HTR-8/SVneo (cell line): Measurements from ENCODE around the gene USP7.
"Not testable (repeated sequence)": the region's sequence is repeated elsewhere in the genome, so short reads cannot be mapped to it uniquely, and the experiment has no call there.

Experiments used
- DNase-seq: peaks from one replicate; pipeline ENCODE4 v3.0.0; 2011; ENCODE audit warnings: low spot score, mixed read lengths; ENCODE audit not compliant: insufficient read length
- FAIRE-seq: peaks from 2 replicates; lab custom pipeline; 2011; peaks lifted over from hg19 to GRCh38; lab: Jason Lieb, UNC

USP7 gene

DNA sequence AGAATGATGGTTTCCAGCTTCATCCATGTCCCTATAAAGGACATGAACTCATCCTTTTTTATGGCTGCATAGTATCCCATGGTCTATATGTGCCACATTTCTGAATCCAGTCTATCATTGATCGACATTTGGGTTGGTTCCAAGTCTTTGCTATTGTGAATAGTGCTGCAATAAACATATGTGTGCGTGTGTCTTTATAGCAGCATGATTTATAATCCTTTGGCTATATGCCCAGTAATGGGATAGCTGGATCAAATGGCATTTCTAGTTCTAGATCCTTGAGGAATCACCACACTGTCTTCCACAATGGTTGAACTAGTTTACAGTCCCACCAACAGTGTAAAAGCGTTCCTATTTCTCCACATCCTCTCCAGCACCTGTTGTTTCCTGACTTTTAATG lies 12.5 kb upstream of the USP7 start:
- not testable (repeated sequence) for DNase-seq, FAIRE-seq

DNA sequence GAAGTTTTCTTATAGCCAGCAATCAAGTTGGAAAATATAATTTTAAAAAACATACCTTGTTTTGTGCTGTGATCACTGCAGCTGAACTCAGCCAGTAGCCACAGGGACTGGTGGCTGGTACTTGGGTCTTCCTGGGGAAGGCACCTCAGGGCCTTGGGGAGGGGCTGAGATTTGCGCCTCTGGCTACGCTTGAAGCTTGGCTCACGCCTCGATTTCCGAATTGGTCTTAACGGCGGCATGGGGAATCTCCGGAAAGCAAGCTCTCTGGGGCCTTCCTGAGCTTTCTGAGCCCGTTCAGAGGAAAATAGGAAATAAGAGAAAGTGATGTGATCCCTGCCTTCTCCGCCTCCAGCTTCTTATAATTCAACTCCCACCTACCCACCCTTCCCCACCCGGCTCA lies 11.3 kb upstream of the USP7 start:
- no peak for DNase-seq
- FAIRE-seq, result no peak

DNA sequence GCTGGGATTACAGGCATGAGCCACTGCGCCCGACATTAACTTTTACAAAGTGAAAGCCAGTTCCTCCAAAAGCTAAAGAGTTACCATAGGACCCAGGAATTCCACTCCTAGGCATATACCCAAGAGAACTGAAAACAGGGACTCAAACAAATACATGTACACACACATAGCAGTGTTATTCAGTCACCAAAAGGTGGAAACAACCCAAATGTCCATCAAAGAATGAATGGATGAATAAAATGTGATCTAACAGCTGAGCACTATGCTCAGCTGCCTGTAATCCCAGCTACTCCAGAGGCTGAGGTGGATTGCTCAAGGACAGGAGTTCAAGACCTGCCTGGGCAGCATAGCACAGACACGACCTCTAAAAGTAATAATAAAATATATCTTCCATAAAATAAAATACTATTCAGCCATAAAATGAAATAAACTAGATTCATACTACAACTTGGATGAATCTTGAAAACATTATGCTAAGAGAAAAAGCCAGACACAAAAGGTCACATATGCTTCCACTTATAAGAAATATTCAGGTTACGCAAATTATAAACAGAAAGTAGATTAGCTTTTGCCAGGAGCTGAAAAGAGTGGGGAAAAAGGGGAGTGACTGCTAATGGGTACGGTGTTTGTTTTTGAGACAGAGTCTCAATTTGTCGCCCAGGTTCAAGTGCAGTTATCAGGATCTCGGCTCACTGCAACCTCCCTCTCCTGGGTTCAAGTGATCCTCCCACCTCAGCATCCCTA lies 9.3 kb upstream of the USP7 start:
- FAIRE-seq, result no peak
- no peak for DNase-seq

DNA sequence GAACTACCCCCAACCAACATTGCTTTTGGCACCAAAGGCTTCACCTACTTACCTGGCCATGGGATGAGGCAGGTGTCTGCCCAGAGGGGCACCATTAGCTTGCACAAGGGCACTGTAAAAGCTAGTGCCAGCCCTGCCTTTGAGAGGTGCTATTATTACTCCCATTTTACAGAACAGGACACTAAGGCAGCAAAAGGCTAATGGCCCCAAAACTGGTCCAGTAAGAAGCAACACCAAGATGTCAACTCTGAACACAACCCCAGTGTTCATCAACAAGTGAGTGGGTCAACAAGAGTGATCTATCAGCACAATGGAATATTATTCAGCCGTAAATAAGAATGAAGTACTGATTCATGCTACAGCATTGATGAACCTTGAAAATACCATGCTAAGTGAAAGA lies 7.7 kb upstream of the USP7 start:
- FAIRE-seq (no peak), DNase-seq (no peak)

DNA sequence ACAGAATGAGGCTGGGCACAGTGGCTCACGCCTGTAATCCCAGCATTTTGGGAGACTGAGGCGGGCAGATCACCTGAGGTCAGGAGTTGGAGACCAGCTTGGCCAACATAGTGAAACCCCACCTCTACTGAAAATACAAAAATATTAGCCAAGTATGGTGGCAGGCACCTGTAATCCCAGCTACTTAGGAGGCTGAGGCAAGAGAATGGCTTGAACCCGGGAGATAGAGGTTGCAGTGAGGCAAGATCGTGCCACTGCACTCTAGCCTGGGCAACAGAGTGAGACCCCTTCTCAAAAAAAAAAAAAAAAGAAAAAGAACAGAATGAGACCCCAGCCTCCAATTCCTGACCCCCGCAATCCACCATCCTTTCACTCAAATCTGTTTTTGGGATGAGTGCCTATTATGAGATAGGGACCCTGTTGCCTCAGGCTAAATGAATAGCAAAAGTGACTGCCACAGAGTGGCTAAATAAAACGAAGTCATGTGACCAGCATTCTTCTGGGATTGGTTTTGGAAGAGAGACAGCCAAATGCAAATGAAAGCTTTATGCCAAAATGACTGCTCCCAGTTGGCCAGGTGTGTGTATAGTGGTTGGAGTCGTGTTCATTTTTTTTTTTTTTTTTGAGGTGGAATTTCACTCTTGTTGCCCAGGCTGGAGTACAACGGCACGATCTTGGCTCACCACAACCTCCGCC lies 5.6 kb upstream of the USP7 start:
- not testable (repeated sequence) for DNase-seq, FAIRE-seq

DNA sequence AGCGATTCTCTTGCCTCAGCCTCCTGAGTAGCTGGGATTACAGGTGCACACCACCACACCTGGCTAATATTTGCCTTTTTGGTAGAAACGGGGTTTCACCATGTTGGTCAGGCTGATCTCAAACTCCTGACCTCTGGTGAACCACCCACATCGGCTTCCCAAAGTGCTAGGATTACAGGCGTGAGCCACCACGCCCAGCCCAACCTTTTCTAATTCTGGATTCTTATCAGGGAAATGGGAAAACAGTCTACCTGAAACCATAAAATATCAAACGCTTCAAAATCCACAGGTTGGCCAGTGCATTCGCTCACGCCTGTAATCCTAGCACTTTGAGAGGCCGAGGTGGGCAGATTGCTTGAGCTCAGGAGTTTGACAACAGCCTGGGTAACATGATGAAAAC lies 4.3 kb upstream of the USP7 start:
- not testable (repeated sequence) for DNase-seq, FAIRE-seq

DNA sequence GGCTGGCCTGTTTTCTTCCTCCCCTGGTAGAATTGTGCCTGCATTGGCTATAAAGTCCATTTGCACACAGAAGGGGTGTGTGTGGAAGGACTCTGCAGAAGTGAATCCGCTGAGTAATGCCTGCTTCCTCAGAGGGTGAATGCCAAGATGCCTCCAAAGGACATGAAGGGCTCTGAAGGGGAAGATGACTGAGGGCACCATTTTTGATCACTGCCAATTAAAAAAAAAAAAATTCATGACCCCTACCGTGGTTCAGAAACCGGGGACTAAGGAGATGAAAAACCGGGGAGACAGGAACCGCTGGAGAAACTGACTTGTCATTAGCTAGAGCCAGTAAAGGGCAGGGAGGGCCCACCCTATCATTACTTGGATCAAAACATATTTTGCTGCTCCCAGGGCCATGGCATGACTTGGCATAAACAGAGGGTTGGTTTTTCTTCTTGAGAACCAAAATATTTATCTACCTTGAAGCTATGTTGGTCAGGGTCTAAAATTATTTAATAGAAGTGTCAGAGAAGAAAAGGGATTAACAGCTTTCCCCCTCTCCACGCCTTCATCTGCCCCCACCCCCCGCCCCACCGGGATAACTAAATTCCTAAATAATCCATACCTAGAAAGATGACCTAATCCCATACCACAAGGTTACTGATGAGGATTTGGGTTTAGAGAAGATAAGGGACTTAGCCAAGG lies 3.6 kb upstream of the USP7 start:
- no peak for FAIRE-seq
- no peak for DNase-seq

DNA sequence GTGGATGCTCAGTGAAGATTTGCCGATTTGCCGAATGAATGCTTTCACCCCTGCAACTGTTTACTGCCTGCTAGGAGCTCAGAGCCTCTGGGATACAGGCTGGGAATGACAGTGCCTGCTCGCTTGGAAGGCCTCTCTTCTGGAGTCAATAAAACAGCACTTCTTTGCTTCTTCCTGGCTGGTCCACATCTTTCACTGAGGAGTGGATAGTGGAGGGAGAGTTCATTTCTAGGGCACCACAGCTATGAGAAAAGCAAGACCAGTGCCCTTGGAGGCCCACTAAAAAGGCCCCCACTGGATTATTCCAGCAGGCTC lies 3.1 kb upstream of the USP7 start:
- no peak for FAIRE-seq
- DNase-seq, result no peak

DNA sequence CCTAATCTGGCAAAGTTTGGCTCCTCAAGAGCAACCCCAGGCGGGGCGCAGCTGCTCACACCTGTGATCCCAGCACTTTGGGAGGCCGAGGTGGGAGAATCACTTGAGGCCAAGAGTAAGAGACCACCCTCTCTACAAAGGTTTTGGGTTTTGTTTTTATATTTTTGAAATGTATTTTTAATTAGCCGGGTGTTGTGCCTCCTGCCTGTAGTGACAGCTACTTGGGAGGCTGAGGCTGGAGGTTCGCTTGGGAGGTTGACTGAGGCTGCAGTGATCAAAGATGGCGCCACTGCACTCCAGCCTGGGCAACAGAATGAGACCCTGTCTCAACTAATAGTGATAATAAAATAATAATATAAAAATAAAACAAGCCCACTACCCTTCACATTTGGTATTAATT lies 756 bp upstream of the USP7 start:
- no peak for FAIRE-seq
- no peak for DNase-seq

DNA sequence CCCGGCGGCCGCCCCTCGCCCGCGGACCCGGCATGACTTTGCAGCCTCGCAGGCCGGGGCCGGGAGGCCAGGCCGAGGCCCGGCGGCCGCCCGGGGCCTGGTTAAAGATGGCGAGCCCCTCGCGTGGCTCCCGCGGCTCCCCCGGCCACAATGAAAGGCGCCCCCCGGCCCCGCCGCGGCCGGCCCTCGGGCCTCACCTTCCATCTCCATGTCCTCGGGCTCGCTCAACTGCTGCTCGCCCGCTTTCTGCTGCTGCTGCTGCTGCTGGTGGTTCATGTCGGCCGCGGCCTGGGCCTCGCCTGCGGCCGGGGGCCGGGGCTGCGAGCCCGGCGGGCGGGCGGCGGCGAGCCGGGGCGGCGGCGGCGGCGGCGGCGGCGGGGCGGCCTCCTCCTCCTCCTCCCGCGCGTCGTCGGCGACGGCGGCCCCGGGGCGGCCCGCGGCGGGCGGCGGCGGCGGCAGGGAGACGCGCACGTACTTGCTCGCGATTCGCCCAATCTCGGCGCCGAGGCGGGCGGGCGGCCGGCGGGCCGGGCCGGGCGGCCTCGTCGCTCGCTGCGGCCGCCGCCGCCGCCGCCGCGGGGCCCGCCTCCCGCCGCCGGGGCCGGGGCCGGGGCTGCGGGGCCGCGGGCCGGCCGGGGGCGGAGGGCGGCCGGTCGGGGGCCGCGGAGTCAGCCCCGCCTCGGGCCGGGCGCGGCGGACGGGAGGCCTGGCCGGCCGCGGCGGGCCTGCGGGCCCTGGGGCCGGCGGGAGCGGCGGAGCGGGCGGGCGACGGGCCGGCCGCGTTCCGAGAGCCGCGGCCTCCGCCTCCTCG lies 491 bp downstream of the USP7 start:
- DNase-seq (no peak), FAIRE-seq (no peak)

DNA sequence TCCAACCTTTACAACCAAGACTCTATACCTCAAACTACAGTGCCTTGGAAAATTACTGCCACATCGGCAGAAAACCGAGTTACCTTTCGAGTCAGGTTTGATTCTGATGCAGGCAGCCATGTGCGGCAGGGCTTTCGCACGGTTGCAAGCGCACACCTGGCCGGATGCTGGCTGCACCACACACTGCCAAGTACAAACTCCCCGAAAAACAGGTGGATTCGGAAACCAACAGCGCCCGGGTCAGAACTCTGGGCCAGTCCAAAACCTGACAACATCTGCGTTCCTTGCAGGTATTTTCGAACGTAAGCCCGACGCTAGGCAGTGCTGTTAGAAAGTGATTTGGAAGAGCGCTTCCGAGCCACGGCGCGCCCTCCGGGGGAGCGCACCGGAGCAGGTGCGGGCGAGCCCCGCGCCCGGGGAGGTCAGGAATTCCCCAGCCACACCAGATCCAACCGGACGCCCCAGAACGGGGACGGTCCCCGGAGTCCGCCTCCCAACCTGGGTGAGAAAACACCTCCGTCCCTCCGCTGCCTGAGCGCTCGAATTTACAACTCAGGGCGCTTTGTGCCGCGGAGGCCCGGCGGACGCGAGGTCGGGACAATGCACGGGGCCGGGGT lies 1.2 kb downstream of the USP7 start:
- FAIRE-seq (no peak), DNase-seq (no peak)

DNA sequence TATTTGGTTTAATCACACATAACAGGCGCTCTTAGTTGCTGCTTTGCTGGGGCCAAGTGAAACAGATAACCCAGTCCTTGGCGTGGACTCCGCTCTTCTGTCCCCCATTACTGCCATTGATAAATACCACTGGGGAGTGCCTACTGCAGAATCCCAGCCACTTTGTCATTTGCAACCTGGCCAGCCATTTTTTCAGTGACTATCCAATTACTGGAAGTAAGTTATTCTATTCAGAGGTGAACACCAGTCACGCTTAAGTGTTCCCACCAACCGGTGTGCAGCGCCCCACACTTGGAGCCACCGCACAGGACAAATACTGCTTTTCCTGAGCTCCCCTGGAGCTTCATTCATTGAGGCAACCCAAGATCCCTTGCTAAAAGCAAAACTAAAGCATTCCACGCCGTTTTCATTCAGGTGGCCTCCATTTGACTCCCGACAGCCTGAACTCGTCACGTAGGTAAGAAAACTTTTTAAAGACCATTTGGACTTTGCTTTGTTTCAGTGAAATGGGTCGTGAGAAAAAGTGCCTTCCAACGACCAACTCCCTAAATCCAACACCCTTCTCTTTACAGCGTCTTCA lies 1.8 kb downstream of the USP7 start:
- DNase-seq (no peak), FAIRE-seq (no peak)

DNA sequence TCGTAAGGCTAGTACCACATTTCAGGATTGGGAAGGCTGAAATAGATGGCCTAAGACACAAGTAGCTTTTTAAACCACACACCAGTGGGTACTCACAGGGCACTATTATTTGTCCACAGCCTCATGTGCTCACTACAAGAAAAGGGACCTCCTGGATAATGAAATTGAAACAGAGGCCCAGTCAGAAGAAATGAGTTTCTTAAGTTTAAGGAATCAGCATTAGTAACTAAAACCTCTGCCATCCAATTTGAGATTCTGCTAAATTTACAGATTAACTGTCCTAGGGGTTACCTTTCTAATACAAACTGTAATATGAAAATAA lies 3.0 kb downstream of the USP7 start:
- FAIRE-seq (no peak), DNase-seq (no peak)

DNA sequence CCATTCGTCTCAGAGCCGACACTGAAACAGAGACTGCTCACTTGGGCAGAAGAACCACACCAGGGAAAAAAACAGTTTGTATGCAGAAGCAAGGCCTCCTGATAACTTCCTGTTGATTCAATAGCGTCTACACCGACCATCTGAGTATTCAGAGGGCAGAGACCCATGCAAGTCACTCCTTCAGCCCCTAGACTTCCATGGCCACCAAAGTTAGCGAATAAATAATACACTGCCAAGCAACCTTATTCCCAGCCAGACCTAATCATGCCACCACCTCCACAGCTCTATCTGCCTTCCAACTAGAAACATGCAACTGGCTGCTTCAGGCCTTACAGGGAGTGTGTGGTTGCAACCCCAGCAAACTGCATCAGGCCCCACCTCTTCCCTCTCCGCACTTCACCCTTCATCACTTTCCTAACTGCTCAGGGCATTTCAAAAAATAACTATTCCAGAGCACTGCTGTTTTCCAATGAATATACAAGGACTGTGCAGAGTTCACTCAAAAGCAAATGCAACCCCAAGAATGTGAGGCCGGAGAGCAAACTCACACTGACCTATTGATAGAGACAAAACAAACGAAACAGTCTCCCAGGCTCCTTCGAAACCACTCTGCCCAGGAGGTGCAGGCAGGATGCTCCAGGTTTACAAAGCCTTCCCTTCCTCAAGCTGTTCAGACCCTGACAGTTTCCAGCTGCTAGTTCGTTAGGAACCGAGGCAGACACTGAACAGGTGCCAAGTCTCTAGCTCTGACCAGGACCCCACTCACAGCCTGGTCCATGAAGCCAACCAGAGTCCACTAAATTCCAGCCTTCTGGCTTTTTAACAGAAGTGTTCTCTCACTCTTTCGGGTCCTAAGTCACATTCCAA lies 3.6 kb downstream of the USP7 start:
- DNase-seq (no peak), FAIRE-seq (no peak)

DNA sequence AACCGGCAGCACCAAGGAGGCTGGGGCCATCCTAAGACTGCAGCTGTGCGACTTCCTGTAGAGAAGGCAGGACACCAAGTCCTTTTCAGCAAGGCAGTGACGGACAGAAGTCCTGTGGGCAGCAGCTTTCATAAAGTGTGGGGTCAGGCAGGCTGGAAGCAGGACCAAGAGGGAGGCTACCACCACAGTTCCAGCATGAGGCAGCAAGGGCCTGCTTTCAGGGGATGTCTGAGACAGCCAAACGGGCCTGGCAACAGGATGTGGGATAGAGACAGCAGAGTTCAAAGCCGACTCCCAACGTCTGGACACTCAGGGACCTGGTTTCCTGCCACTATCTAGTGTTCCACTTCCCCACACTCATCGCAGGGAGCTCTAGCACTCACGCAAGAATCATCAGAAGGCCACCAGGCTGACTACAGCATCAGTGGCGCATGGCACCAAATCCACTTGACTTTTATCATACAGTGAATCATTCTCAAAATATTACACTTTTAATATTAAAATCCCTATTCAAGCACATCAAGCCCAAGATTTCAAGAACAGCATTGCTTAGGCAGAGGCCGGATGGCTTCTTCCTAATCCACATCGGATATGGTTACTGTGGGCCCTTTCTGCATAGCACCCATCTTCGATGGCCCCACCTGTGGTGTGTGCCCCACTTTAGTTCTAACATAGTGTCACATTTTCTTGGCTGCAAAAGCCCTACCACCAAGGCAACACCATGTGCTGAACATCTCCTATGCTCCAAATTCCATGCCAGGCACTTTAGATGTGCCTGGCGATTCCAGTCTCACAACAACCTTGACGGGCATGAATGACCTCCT lies 5.2 kb downstream of the USP7 start:
- DNase-seq (no peak), FAIRE-seq (no peak)

DNA sequence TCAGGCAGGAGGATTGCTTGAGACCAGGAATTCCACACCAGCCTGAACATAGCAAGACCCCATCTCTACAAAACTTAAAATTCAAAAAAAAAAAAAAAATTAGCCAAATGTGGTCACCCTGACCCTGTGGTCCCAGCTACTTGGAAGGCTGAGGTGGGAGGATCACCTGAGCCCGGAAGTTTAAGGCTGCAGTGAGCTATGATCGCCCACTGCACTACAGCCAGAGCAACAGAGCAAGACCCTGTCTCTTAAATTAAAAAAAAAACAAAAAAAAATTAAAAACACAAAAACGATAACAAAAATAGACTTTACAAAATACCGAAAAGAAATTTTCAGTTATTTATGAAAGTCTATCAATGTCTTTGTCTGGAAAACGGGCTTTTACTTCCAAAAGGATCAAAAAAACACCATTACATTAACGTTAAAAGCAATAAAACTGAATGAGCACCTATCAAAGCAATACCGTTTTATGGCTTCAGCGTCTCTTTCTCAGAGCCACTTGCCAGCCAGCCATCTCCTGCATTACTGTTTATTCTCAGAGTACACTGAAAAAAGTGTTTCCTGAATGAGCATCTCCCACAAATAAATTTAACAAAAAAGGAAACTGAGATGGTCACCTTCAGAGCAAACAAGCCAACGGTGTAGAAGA lies 6.1 kb downstream of the USP7 start:
- no peak for FAIRE-seq

DNA sequence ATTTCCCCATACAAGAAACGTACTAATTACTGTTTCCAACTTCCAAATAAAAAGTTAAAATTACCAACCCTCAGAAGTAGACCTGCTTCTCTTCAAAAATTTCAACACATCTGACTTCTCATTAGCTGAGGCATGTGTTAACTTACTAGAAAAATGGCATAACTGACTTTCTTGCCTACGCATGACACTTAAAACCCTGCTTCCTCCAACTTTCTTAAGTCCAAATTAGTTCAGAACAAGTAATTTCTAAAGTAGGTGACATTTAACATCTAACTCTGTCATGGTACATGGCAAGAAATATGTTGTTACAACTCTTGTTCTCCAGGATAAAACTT lies 6.7 kb downstream of the USP7 start:
- FAIRE-seq (no peak), DNase-seq (no peak)

More for the DNA sequence above, 6.1 kb downstream of the USP7 start:
- no peak for DNase-seq
